IPS-NIHi11 (cell line): ENCODE results near the gene PIKFYVE.
"Not testable (repeated sequence)": the region's sequence is repeated elsewhere in the genome, so short reads cannot be mapped to it uniquely, and the experiment has no call there.

Source experiments
- DNase-seq: peaks from one replicate; pipeline ENCODE4 v3.0.0; 2012; ENCODE audit warnings: mixed read lengths, low spot score

The PIKFYVE gene

DNA sequence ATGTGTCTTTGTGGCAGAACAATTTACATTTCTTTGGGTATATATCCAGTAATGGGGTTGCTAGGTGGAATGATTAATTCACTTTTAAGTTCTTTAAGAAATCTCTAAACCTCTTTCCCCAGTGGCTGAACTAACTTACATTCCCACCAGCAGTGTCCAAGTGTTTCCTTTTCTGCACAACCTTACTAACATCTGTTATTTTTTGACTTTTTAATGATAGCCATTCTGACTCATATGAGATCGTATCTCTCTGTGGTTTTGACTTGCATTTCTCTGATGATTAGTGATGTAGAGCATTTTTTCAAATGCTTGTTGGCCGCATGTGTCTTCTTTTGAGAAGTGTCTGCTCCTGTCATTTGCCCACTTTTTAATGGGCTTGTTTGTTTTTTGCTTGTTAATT, 97.4 kb downstream of the PIKFYVE start:
- DNase-seq, result no peak

DNA sequence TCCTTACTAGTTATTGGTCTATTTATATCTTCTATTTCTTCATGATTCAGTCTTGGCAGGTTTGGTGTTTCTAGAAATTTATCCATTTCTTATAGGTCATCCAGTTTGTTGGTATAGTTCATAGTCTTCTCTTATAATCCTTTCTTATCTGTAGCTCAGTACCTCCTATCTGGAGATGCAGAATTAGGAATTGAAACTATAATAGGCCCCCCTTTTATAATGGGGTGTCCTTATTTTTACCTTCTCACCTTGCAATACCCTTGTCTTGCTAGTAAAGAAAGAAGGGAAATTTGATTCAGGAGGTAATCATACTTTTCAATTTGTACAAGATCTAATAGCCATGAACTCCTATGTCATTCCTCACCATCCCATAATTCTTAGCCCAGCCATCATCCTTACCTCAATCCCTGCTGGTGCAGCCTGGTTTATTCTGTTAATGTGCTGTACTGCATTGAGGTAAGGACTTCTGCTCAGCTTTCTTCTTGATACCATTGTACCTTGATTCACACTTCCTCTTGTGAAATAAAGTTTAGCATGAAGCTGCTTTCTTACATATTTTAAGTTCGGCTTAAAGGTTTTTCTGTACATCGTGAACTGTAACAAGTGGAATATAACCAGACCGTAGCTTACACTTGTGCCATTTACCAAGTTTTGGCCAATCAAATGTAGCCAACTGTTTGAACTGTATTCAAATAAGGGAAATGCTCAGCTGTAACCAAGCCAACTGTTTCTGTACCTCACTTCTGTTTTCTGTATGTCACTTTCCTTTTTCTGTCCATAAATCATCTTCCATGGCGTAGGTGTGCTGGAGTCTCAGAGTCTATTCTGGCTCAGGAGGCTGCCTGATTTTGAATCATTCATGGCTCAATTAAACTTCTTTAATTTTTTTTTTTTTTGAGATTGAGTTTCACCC, 100.4 kb downstream of the PIKFYVE start:
- DNase-seq, result no peak

DNA sequence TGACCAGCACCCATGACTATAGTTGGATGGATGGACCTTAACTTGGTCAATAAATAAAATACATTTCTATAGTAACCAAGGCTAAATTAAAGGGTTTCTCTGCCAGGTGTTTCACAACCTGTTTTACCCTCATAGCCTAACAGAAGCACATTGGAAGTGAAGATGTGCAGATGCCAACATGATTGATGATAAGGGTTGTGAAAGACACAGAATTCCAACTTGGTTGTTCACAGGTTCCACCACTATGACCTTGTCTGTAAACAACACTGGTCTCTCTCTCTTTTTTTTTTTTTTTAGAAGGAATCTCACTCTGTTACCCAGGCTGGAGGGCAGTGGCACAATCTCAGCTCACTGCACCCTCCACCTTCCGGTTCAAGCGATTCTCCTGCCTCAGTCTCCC, 103.0 kb downstream of the PIKFYVE start:
- DNase-seq, result no peak

DNA sequence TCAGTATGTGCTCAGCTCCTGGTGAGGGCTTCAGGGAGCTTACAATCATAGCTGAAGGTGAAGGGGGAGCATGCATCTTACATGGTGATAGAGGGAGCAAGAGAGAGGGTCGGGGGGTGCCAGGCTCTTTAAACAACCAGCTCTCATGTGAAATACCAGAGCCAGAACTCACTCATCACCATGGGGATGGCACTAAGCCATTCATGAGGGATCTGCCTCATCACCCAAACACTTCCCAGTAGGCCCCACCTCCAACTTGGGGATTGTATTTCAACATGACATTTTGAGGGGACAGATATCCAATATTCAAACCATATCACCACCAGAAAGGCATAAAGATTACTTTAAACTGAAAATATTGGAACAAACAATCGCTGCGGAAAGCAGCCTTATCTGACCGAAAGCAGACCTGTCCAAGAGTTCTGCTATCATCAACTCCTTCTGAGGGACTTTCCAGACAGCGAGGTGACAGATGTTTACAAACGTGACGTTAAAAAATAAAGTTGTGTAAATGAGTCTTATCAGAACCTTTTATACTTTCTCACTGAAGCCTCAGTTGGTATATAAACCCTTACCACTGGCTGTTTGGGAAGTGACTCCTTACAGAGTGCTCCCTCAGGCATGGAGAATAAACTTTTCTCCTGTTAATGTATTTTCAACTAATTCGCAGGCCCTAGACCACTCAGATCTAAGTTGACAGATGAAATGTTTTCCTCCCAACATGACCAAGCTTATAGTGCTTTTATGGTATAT, 105.0 kb downstream of the PIKFYVE start:
- DNase-seq, result no peak

DNA sequence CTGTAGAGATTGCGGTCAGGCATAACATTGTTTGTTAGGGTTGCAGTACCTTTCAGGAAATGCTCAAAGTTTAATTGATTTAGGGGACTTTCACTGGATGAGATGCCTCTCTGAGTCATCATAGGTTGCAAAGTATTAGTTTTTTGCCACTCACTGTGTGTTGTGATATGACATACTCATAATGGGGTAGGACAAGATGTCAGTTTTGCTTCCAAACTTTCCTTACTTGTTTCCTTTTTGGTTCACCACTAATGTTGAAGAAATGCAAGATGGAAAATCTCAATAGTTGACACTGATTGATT, 105.5 kb downstream of the PIKFYVE start:
- no peak for DNase-seq

DNA sequence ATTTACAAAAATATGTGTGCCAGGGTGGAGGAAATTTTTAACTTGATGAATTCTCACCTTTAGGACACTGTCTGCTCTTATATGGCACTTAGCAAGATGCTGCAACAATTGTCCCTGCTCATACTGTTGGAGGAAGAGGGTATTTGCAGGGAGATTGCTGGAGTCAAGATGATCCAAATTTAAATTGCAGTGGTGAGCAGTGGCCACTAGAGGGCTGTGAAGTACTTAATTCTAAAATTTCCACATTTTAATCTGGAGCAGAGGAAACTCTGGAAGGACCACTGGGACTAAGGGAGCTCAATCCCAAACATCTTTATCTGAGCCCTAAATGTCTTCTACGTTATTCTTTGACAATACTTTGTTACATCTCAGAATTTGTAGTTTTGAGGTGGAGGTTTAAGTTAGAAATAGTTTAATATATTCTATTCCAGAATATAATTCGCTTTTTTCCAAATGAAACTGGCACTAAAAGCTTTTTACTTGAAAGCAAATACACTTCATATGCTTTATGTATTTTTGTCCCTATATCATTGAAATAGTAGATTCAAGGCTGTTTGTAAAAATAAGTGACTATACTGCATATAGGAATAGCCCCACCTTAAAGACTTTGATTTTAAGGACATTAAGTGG, 107.5 kb downstream of the PIKFYVE start:
- peak; percentile 68 for DNase-seq

DNA sequence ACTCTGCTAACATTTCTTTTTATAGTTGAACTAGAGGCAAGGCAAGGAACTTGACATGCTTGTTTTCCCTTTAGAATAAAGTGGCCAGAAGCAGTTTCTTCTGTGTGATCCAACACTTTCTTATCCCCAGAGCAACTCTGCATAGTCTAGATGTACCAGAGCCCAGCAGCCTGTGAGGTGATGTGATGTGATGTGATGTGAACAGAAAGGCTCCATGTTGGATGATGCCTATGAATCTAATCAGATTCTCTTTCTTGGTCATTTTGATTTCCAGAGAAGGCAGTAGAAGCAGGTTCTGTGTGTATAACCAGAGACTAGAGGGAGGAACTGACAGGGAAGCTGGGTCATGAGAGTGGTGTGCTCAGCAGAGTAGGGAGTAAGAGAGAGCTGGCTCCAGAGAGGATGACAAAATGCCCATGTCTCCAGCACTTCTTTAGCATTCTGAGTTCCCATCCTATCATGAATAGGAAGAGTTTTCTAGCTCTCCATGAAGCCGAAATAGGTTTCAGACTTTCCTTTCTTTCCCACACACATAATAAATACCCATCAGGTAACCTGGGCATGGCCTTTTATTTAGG, 109.5 kb downstream of the PIKFYVE start:
- DNase-seq, result no peak

DNA sequence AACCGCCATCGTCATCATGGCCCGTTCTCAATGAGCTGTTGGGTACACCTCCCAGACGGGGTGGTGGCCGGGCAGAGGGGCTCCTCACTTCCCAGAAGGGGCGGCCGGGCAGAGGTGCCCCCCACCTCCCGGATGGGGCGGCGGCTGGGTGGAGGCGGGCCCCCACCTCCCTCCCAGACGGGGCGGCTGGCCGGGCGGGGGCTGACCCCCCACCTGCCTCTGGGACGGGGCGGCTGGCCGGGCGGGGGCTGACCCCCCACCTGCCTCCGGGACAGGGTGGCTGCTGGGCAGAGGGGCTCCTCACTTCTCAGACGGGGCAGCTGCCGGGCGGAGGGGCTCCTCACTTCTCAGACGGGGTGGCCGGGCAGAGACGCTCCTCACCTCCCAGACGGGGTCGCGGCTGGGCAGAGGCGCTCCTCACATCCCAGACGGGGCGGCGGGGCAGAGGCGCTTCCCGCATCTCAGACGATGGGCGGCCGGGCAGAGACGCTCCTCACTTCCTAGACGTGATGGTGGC, 111.3 kb downstream of the PIKFYVE start:
- not testable (repeated sequence) for DNase-seq

DNA sequence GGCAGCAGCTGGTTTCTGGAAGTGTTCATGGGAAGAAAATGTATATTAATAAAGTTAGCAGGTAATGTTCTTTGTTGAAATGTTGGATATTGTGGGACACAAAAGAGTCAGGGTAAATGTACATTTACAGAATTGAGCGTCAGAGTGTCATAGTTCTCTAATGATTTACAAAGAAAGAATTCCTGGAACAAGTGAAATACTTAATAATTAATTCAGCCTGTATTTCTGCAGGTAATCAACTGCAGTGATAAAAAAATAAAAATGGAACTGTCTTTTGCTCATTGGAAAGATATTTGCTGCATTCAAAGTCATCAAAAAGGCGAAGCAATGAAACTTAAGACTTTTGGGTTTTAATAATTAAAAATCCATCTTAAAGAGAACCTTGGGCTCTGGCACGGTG, 113.1 kb downstream of the PIKFYVE start:
- DNase-seq, result no peak

DNA sequence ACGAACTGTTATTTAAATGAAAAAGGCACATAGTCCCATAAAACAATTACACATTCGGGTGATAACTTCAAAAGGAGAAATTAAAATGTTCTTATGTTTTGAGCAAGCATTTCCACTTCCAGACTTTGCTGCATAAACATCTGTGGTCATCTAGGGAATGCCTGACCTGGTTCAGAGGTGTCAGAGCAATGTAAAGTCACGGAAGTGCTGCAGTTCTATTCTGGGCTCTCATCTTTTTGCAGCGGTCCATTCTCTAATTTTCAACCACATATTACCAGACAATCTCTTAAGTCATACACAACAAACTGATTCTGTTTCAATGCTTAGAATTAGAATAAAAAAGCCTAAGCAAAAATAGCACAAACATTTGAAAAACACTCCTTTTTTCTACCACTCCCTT, 118.6 kb downstream of the PIKFYVE start:
- DNase-seq, result no peak

DNA sequence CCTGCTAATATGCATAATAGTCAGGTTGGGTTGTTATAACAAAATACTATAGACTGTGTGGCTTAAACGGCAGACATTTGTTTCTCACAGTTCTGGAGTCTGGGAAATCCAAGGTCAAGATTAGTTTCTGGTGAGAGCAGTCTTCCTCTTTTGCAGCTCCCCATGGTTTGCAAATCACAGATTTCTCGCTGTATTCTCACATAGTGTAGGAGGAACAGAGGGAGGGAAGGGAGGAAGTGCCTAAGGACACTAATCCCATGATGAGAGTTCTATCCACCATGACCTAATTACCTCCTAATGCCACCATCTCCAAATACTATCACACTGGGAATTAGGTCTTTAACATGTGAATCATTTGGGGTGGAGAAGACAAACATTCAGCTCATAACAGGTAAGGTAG, 120.5 kb downstream of the PIKFYVE start:
- no peak for DNase-seq

DNA sequence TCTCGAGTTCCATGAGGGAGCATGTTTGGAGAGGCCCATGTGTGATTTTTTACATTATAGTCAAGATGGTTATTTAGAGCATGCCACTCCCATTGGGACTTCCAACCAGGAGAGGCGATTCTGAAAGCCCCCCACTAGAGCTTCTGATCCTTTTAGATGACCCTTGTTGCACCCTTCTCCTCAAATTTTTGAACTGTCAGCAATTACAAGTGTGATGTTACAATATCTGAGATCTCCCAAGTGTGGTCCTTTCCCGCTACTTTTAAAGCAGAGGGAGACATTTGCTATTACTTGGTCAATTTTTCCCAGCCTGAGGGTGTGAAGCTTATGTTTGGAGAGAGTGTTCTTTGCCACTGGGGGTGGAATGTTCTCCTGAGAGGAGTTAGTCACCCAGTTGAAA, 123.9 kb downstream of the PIKFYVE start:
- no peak for DNase-seq

DNA sequence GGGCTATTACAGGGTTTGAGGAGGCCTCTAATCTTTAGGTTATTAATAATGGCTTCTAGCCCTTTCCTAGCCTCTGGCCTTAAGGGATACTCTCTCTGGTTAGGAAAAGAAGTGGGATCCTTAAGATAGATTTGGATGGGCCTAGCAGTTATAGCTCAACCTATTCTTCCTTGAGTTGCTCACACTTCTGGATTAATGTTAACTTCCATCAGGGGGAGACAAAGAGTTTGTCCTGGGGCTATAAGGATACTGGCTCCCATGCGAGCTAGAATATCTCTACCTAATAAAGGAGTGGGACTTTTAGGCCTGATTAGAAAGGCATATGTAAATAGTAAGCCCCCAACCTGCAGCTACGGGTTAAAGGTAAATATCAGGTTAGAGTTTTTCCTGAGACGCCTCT, 126.2 kb downstream of the PIKFYVE start:
- DNase-seq, result no peak

DNA sequence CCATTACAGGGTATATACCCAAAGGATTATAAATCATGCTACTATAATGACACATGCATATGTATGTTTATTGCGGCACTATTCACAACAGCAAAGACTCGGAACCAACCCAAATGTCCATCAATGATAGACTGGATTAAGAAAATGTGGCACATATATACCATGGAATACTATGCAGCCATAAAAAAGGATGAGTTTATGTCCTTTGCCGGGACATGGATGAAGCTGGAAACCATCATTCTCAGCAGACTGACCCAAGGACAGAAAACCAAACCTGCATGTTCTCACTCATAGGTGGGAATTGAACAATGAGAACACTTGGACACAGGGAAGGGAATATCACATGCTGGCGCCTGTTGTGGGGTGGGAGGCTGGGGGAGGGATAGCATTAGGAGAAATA, 130.7 kb downstream of the PIKFYVE start:
- not testable (repeated sequence) for DNase-seq

DNA sequence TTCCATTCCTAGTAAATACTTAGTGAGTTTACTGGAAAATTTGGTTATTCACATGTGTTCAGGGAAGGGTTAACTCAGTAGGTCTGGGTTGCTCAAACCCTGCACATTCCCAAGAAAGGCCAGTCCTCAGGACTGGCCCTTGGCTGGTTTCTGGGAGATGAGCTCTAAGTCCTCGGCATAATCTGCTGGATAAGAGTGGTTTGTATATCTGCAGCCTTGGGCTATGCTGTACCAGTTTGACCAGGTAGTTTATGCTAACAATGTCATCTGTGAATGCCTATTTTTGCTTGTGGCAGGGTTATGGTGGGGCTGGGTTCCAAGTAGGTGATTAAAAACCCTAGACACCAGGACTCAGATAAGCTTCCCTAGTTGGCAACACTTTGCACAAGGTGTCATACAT, 133.1 kb downstream of the PIKFYVE start:
- DNase-seq, result no peak

DNA sequence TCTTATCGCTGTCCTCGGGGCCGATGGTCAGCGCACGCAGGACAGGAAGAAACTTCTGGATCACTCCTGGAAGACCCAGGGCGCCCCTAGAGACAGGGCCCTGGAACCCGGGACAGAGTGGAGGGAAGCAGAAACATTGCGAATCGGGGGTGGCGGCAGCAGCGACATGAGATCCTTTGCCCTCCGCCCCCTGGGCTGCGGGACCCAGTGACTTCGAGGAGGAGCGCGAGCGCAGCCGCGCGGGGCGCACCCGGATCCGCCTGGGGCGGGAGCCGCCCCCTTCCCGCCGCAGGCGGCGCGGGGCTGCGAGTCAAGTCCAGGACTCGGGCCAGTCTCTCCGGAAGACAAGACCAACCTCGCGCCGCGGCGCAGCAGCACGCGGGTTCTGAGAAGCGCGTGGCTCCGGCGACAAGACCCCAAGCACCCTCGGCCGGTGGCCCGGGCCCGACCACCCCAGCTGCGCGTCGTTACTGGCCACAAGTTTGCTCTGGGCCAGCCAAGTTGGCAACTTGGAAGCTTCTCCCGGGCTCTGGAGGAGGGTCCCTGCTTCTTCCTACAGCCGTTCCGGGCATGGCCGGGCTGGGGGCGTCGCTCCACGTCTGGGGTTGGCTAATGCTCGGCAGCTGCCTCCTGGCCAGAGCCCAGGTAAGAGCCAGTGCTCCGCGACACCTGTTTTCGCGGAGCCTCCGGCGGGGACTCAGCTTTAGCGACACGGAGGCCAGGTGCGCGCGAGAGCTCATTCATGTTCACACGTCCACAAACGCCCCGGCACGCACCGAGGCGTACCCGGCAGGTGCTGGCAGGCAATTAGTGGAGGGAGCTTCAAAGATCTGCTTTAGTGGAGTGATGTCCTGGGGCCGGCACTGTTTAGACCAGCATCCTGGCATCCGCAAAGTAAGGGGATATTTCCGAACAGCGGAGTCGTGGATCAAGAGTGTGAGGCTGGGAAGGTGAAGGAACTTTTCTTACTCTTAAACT, 140.7 kb downstream of the PIKFYVE start, which contains the start of gene PTH2R:
Gene PTH2R, plus strand, starts transcription at position 319 of the 978 bp plus-strand sequence. Its CDS starts 252 bp downstream, at position 571.
- peak; percentile 67 for DNase-seq

DNA sequence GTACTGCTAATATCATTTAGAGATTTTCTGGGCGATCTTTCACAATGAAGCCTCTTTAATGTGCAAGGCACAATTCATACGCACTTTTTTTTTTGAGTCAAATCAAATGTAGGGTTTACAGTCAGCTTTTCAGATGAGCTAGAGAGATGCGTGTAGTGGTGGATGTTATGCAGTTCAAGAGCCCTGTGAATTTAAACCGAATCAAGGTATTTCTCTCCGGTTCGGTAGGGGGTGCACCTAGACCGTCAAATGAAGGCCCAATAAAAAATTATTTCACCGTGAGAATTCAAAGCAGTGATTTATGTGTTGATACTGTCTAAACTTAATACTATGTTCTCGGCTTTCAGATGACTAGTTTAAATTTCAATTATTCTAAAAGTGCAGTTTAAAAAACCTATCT, 141.6 kb downstream of the PIKFYVE start:
- peak; percentile 39 for DNase-seq
